ENCODE results near the gene CST6.

- TF ChIP-seq CTCF (conservative IDR thresholded peaks at IDR 0.05), result no peak
- no peak for TF ChIP-seq ZFX (IDR thresholded peaks at IDR 0.05)
These were observed 28.8 kb upstream of the CST6 start for GRCh38 chr11:65982824-65983588.

Data from C4-2B (cell line).